Upper lobe of right lung (tissue), 1 donor: ENCODE data around the gene SNURF. TPM values are rescaled to one million over a fixed set of nuclear protein-coding genes. Genes with fewer than 3 reads are reported as not detected.
"Not testable (repeated sequence)": the region's sequence is repeated elsewhere in the genome, so short reads cannot be mapped to it uniquely, and the experiment has no call there.

Experiments
- ATAC-seq: fragments of 200-7000 bp; cut with Tn5 transposase; one replicate; pipeline ENCODE4 v1.9.1; 2020; ENCODE audit warnings: mild to moderate bottlenecking, moderate library complexity
- DNase-seq: peaks from one replicate; pipeline ENCODE4 v3.0.0-alpha.2; 2020
- H3K27ac ChIP-seq: fragments of 200-600 bp; one replicate; pipeline ENCODE4 v1.8.0; 2022
- H3K27me3 ChIP-seq: fragments of 200-600 bp; one replicate; pipeline ENCODE4 v1.8.0; 2022; ENCODE audit warnings: mild to moderate bottlenecking
- H3K36me3 ChIP-seq: fragments of 200-600 bp; one replicate; pipeline ENCODE4 v1.8.0; 2022
- H3K4me1 ChIP-seq: fragments of 200-600 bp; one replicate; pipeline ENCODE4 v1.8.0; 2022
- H3K4me3 ChIP-seq: fragments of 200-600 bp; one replicate; pipeline ENCODE4 v1.8.0; 2022; ENCODE audit warnings: mild to moderate bottlenecking
- H3K9me3 ChIP-seq: fragments of 200-600 bp; one replicate; pipeline ENCODE4 v1.8.0; 2022
- CTCF ChIP-seq: fragments of 200-600 bp; IDR thresholded peaks from one replicate; pipeline ENCODE4 v1.8.0; 2022; ENCODE audit warnings: antibody characterized with exemption
- intact Hi-C: fragments of 100-400 bp; cut with DNase I; formaldehyde crosslinking; loops from one replicate; pipeline ENCODE4 v1.11.0; 2022
- total RNA-seq: library from RNA; stranded (reverse); fragmentation: NEBNext Ultra II Directional; extraction: Animal tissue kit (Norgen Biotek cat#: 25700); gene quantifications from one replicate; pipeline ENCODE4 v1.2.1, GENCODE V29; 2021
- donor health status: DM: no; HTN: yes; CAD: no; lungs with severe emphysema.

Gene SNURF
- total RNA-seq, 1 donor from 2014 or later, result 11.5 TPM

GRCh38 chr15:24924621-24925020 is 30.2 kb upstream of the SNURF start:
- ATAC-seq, result no peak
- intact Hi-C loops, result no loop called here

GRCh38 chr15:24931874-24932732 is 22.7 kb upstream of the SNURF start:
- H3K4me3 ChIP-seq, DNase-seq, H3K27me3 ChIP-seq, H3K27ac ChIP-seq, H3K36me3 ChIP-seq, intact Hi-C loops, ATAC-seq, H3K4me1 ChIP-seq, H3K9me3 ChIP-seq: not testable (repeated sequence)

More at GRCh38 chr15:24924621-24925020, 30.2 kb upstream of the SNURF start:
- H3K36me3 ChIP-seq, result no peaks in the 10 kb centered on the region
- no peak for TF ChIP-seq CTCF
- H3K9me3 ChIP-seq, result no peaks in the 10 kb centered on the region
- no peak overlapping the region for H3K27ac ChIP-seq
- no peak for DNase-seq
- H3K27me3 ChIP-seq, result no peaks in the 10 kb centered on the region
- no peak overlapping the region for H3K4me3 ChIP-seq
- H3K4me1 ChIP-seq, result no peaks in the 10 kb centered on the region

GRCh38 chr15:24933716-24934115 is 21.1 kb upstream of the SNURF start:
- Histone ChIP-seq H3K9me3 (no peaks in the 10 kb centered on the region), H3K27ac (no peak overlapping the region), H3K4me1 (no peaks in the 10 kb centered on the region), H3K36me3 (no peaks in the 10 kb centered on the region), H3K4me3 (no peak overlapping the region), H3K27me3 (no peaks in the 10 kb centered on the region)
- ATAC-seq, result no peak
- TF ChIP-seq CTCF, result no peak
- DNase-seq, result no peak
- intact Hi-C loops, result no loop called here

GRCh38 chr15:24938224-24938623 is 16.6 kb upstream of the SNURF start:
- H3K36me3 ChIP-seq, H3K4me3 ChIP-seq, H3K4me1 ChIP-seq, intact Hi-C loops, ATAC-seq, H3K9me3 ChIP-seq, H3K27me3 ChIP-seq, H3K27ac ChIP-seq, DNase-seq: not testable (repeated sequence)

GRCh38 chr15:24940236-24940635 is 14.6 kb upstream of the SNURF start:
- H3K4me1 ChIP-seq, result no peaks in the 10 kb centered on the region
- H3K36me3 ChIP-seq, result no peaks in the 10 kb centered on the region
- no peaks in the 10 kb centered on the region for H3K9me3 ChIP-seq
- DNase-seq (no peak), ATAC-seq (no peak)
- H3K27me3 ChIP-seq, result no peaks in the 10 kb centered on the region
- intact Hi-C loops, result no loop called here
- no peak overlapping the region for H3K4me3 ChIP-seq
- H3K27ac ChIP-seq, result no peak overlapping the region
- no peak for TF ChIP-seq CTCF

GRCh38 chr15:24943361-24943760 is 11.4 kb upstream of the SNURF start:
- H3K27me3 ChIP-seq, result no peaks in the 10 kb centered on the region
- TF ChIP-seq CTCF, result no peak
- no peak overlapping the region for H3K27ac ChIP-seq
- no peak for ATAC-seq
- DNase-seq, result no peak
- H3K4me1 ChIP-seq, result no peaks in the 10 kb centered on the region
- intact Hi-C loops, result no loop called here
- H3K4me3 ChIP-seq, result no peak overlapping the region
- H3K36me3 ChIP-seq, result no peaks in the 10 kb centered on the region
- H3K9me3 ChIP-seq, result no peaks in the 10 kb centered on the region
